HG02588 (cell line): ENCODE results near the gene PSMA5.
"Not testable (repeated sequence)": the region's sequence is repeated elsewhere in the genome, so short reads cannot be mapped to it uniquely, and the experiment has no call there.

Source experiments
- ATAC-seq: cut with Tn5 transposase; IDR thresholded peaks from one replicate; pipeline ENCODE4 v1.9.1; 2021; ENCODE audit warnings: mild to moderate bottlenecking, moderate library complexity; ENCODE audit not compliant: unreplicated experiment

Gene PSMA5

GRCh38 chr1:109433322-109433721 is 7.1 kb upstream of the PSMA5 start:
- ATAC-seq: no peak

- no peak for ATAC-seq
Measured at GRCh38 chr1:109432336-109432735, 6.1 kb upstream of the PSMA5 start.

GRCh38 chr1:109427171-109427467 is 871 bp upstream of the PSMA5 start:
- no peak for ATAC-seq

GRCh38 chr1:109425391-109426280 is 612 bp downstream of the PSMA5 start:
- peak; percentile 29 for ATAC-seq

- no peak for ATAC-seq
Measured at GRCh38 chr1:109423498-109423897, 2.8 kb downstream of the PSMA5 start.

- ATAC-seq: no peak
Measured at GRCh38 chr1:109412551-109412950, 13.7 kb downstream of the PSMA5 start.

GRCh38 chr1:109404838-109405237 is 21.4 kb downstream of the PSMA5 start:
- ATAC-seq: no peak

- ATAC-seq: no peak
Measured at GRCh38 chr1:109402025-109402424, 24.2 kb downstream of the PSMA5 start.

GRCh38 chr1:109400035-109400655 is 26.1 kb downstream of the PSMA5 start:
- no peak for ATAC-seq

GRCh38 chr1:109399326-109399957 is 26.8 kb downstream of the PSMA5 start:
- no peak for ATAC-seq

- no peak for ATAC-seq
Measured at GRCh38 chr1:109398343-109399225, 27.7 kb downstream of the PSMA5 start.

- peak; percentile 83 for ATAC-seq
Measured at GRCh38 chr1:109397581-109398342, 28.5 kb downstream of the PSMA5 start, which contains the start of gene SORT1. Gene SORT1 (minus strand): TSS chr1:109397918. CDS start chr1:109397892, 26 bp downstream.

- ATAC-seq: no peak
Measured at GRCh38 chr1:109396871-109397580, 29.2 kb downstream of the PSMA5 start.

GRCh38 chr1:109396513-109396839 is 29.8 kb downstream of the PSMA5 start:
- ATAC-seq: no peak

GRCh38 chr1:109395602-109396512 is 30.4 kb downstream of the PSMA5 start:
- no peak for ATAC-seq

GRCh38 chr1:109395282-109395599 is 31.0 kb downstream of the PSMA5 start:
- ATAC-seq: not testable (repeated sequence)

GRCh38 chr1:109394591-109395281 is 31.5 kb downstream of the PSMA5 start:
- no peak for ATAC-seq

- ATAC-seq: no peak
Measured at GRCh38 chr1:109393617-109394233, 32.5 kb downstream of the PSMA5 start.
